GM10266 (cell line): ENCODE measurements around the gene ASNS.
"Not testable (repeated sequence)": the region's sequence is repeated elsewhere in the genome, so short reads cannot be mapped to it uniquely, and the experiment has no call there.

Experiments
- DNase-seq: peaks from one replicate; pipeline ENCODE4 v3.0.0; 2012; ENCODE audit errors: extremely low spot score
- CTCF ChIP-seq: IDR thresholded peaks from 2 replicates; pipeline ENCODE4 v1.5.1; 2012; ENCODE audit warnings: mild to moderate bottlenecking, low read depth; ENCODE audit not compliant: control insufficient read depth, insufficient read depth; ENCODE audit errors: missing control alignments

The ASNS gene

GRCh38 chr7:97868314-97868713, 3.9 kb downstream of the ASNS start:
- DNase-seq: no peak
- TF ChIP-seq CTCF: no peak

DNA sequence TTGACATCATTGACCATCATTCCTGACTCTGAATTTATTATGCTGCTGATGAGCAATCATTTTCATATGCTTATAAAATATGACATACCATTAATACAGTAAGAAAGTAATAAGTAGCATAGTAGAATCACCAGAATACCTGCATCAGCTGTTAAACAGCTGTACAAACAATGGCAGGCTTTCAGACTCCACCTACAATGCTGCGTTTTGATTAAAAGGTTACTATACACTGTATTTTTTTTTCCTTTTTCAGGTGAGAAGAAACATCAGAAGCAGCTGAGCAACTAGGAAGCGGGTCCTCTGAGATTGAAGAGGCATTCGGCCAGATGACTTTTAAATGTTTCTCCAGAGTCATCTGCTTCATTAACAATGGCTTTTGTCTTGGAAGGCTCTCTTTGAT, 7.1 kb downstream of the ASNS start:
- no peak for DNase-seq
- TF ChIP-seq CTCF: no peak

- TF ChIP-seq CTCF: no peak
- no peak for DNase-seq
These were observed 12.5 kb downstream of the ASNS start for GRCh38 chr7:97859606-97860204.

DNA sequence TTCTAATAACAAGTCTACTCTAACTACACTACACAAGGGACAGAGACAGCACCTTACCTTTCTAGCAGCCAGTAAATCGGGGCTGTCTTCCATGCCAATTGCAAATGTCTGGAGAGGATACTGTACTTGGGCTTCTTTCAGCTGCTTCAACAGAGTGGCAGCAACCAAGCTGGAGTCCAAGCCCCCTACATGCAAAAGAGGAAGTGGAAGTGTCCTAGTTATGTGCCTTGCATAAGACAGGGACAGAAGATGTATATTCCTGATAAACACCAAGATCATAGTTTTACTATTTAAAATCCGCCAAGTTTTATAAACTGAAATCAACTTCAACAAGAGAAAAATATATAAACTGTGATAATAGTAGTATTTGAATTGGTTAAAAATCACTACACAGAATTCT, 14.0 kb downstream of the ASNS start:
- TF ChIP-seq CTCF: no peak
- no peak for DNase-seq

- no peak for DNase-seq
- no peak for TF ChIP-seq CTCF
These were observed 14.7 kb downstream of the ASNS start for GRCh38 chr7:97857544-97857943.

- TF ChIP-seq CTCF: no peak
- no peak for DNase-seq
These were observed 20.5 kb downstream of the ASNS start for GRCh38 chr7:97851683-97852082.

- not testable (repeated sequence) for DNase-seq
These were observed 21.8 kb downstream of the ASNS start for GRCh38 chr7:97850262-97851031.

- no peak for TF ChIP-seq CTCF
- DNase-seq: no peak
These were observed 24.4 kb downstream of the ASNS start for GRCh38 chr7:97847791-97848190.
